22Rv1 (cell line): ENCODE measurements around the gene PSMB1.

Experiments used
- CTCF ChIP-seq: fragments of 450-650 bp; IDR thresholded peaks from 2 replicates; pipeline ENCODE4 v1.5.1; 2017; ENCODE audit warnings: mild to moderate bottlenecking
- ZFX ChIP-seq: fragments of 450-650 bp; IDR thresholded peaks from 2 replicates; pipeline ENCODE4 v1.6.1; 2017; ENCODE audit warnings: antibody characterized with exemption, borderline replicate concordance

DNA sequence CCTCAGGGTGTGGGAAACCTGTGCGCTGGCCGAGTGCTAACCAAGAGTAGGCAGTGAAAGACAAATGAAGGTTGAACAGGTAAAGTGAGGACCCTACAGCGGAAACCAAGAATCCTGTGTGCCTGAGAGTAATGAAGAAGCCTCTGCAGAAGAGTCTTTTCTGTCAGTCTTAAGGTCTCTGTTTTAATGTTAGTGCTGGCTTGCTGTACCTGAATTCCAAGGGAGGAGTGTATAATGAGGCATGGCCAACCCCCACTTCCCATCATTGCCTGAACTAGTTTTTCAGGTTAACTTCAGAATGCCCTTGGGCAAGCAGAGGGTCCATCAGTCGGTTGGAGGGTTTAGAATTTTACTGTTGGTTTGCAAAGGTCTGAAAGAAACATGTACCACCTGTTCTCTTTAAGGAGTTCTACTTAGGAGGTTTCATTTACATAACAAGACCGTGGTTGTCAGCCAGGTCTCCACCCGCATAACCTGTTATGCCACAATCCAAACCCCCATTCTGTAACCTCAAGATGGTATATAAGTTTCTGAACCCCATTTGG is 31.9 kb upstream of the PSMB1 start:
- no peak for TF ChIP-seq CTCF
- no peak for TF ChIP-seq ZFX
